Stomach (tissue), 9 donors: ENCODE results near the gene HIPK3. TPM values are rescaled to one million over a fixed set of nuclear protein-coding genes. Genes with fewer than 3 reads are reported as not detected.

ENCODE experiments used
- DNase-seq, 2 donors: peaks; one replicate each; pipeline versions ENCODE4 v3.0.0 to v3.0.0-alpha.2; 2013 to 2019
- H3K27ac ChIP-seq, 5 donors: fragments of 200-600 bp in 4 of 5; sonication (generic) in 4 of 5; one replicate each; pipeline ENCODE4 v1.5.1; 2013 to 2019; ENCODE audit warnings: mild to moderate bottlenecking in 1 of 5, moderate library complexity in 1 of 5
- H3K27me3 ChIP-seq, 3 donors: fragments of 200-600 bp; sonication (generic); one replicate each; pipeline ENCODE4 v1.5.1; 2017 to 2019; ENCODE audit warnings: mixed run types in 1 of 3
- H3K36me3 ChIP-seq, 4 donors: fragments of 200-600 bp; sonication (generic); 1 replicate in 3 of 4; 2 replicates in 1 of 4; pipeline ENCODE4 v1.5.1; 2016 to 2019
- H3K4me1 ChIP-seq, 4 donors: fragments of 200-600 bp; sonication (generic); one replicate each; pipeline ENCODE4 v1.5.1; 2016 to 2019
- H3K4me3 ChIP-seq, 4 donors: fragments of 200-600 bp; sonication (generic) in 3 of 4; one replicate each; pipeline ENCODE4 v1.5.1; 2016 to 2019; ENCODE audit warnings: mild to moderate bottlenecking in 1 of 4
- H3K9me3 ChIP-seq, 4 donors: fragments of 200-600 bp; sonication (generic); one replicate each; pipeline ENCODE4 v1.5.1; 2016 to 2019
- EP300 ChIP-seq: sonication (generic); formaldehyde crosslinking; IDR thresholded peaks from one replicate; pipeline ENCODE4 v1.6.1; 2017; ENCODE audit warnings: antibody characterized with exemption
- POLR2A ChIP-seq, 4 donors: fragments of 450-650 bp; IDR thresholded peaks; one replicate each; pipeline ENCODE4 v1.6.1; 2016; ENCODE audit warnings: antibody characterized with exemption in 4 of 4, control low read depth in 2 of 4, mild to moderate bottlenecking in 1 of 4, moderate library complexity in 1 of 4
- POLR2AphosphoS5 ChIP-seq, 3 donors: sonication (generic); formaldehyde crosslinking; IDR thresholded peaks; one replicate each; pipeline ENCODE4 v1.6.1; 2016; ENCODE audit warnings: antibody characterized with exemption in 3 of 3
- WGBS, 5 donors: extraction: QIAGEN DNeasy Blood & Tissue Kit in 3 of 5; methylation state at CpG; one replicate each; pipeline versions ENCODE4 v1.1.5 to v1.1.7; 2013 to 2018; 5-methylcytosine and 5-hydroxymethylcytosine counted together
- intact Hi-C: fragments of 100-400 bp; cut with DNase I; formaldehyde crosslinking; loops from one replicate; pipeline ENCODE4 v1.15.1; 2023; ENCODE audit warnings: low total_unique reads
- polyA plus RNA-seq, 3 donors: library from polyadenylated mRNA; stranded (reverse); fragments of 200-250 nt; gene quantifications; one replicate each; pipeline ENCODE4 v1.2.3, GENCODE V29; 2013
- total RNA-seq, 5 donors: library from RNA; depleted of rRNA; stranded (reverse); fragments of >200 nt; gene quantifications; one replicate each; pipeline versions ENCODE4 v1.1.0 to v1.2.3, GENCODE V29; 2014 to 2016
- TF ChIP-seq, protein P1 (sequence below), 7 experiments: fragments of 450-650 bp in 4 of 7; fragments of 200-600 bp in 3 of 7; sonication (generic) in 3 of 7; IDR thresholded peaks; one replicate each; pipeline ENCODE4 v1.5.1; 2016 to 2019; ENCODE audit warnings: antibody characterized with exemption in 7 of 7, control low read depth in 2 of 7, mild to moderate bottlenecking in 1 of 7
- donor health status: healthy with polysubstance abuse.
- donor health status: Bipolar disorder and iron deficiency.
- donor health status: healthy.

HIPK3 gene
- total and polyA plus RNA-seq, 8 donors: 10.6 to 222 (median 67.4) TPM

DNA sequence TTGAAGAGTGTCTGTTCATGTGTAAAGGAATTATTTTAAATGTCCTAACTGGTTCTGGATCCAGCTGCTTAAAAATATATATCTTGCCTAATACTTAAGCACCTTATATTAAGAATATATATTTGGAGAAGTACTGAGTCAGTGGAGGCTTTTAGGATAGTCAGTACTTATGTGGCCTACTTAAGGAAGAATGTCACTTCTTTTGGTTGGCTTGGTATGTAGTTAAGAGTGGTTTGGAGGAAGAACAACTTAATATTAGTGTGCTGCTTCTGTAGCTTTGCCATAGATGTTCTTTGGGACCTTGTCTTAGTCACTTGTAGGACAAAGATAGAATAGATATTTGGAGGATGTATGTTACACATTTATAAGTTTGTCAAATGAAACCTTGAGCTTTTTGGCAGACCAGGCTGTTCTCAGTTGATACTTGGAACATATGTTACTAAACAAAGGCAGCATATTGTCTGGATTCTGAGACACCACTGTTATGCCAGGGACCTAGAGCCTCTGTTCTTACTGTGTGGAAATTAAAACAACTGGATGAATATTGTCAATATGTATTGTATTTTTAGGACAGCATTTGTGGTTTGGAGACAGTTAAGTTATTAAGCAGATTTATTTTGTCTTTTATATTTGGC, 4.9 kb downstream of the HIPK3 start:
- intact Hi-C loops: no loop called here
- Histone ChIP-seq H3K9me3 (no peaks in the 10 kb centered on the region), H3K36me3 (no peaks in the 10 kb centered on the region), H3K4me3 (peak overlapping the region in 1 of 4 donors; percentile 8), H3K27ac (peak overlapping the region in 3 of 5 donors; percentile 41 to 75 (median 54)), H3K4me1 (peaks cover 35 to 75% (median 60%) of the 10 kb centered on the region in 4 donors), H3K27me3 (no peaks in the 10 kb centered on the region)
- TF ChIP-seq, protein P1, sequence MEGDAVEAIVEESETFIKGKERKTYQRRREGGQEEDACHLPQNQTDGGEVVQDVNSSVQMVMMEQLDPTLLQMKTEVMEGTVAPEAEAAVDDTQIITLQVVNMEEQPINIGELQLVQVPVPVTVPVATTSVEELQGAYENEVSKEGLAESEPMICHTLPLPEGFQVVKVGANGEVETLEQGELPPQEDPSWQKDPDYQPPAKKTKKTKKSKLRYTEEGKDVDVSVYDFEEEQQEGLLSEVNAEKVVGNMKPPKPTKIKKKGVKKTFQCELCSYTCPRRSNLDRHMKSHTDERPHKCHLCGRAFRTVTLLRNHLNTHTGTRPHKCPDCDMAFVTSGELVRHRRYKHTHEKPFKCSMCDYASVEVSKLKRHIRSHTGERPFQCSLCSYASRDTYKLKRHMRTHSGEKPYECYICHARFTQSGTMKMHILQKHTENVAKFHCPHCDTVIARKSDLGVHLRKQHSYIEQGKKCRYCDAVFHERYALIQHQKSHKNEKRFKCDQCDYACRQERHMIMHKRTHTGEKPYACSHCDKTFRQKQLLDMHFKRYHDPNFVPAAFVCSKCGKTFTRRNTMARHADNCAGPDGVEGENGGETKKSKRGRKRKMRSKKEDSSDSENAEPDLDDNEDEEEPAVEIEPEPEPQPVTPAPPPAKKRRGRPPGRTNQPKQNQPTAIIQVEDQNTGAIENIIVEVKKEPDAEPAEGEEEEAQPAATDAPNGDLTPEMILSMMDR (IDR thresholded peaks at IDR 0.05): no peak
- no peak for TF ChIP-seq EP300
- no peak for TF ChIP-seq POLR2A (IDR thresholded peaks at IDR 0.05)
- TF ChIP-seq POLR2AphosphoS5 (IDR thresholded peaks at IDR 0.05): no peak
- no peak for DNase-seq

DNA sequence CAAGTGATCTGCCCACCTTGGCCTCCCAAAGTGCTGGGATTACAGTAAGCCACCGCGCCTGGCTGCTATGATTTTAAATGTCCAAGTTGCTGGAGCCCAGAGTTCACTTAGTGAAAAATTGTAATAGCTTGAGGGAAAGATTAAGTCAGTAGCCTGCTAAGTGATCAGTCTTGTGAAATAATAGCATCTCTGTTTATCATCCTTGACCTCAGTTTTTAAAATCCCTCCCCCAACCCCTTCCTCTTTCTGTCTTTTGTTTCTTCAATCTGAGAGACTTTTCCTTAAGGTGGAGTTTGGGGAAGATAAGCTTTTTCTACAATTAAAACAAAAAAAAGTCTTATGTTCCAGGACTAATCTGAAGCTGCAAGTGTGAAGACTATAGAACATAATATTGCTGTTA, 6.4 kb downstream of the HIPK3 start:
- no peaks in the 10 kb centered on the region for H3K9me3 ChIP-seq
- peak overlapping the region in 4 of 5 donors; percentile 15 to 75 (median 58) for H3K27ac ChIP-seq
- 57 to 85% (median 72%) methylated on average over 2 of the region's 2 CpGs for WGBS, 5 donors
- intact Hi-C loops: no loop called here
- peaks cover 40 to 87% (median 69%) of the 10 kb centered on the region in 4 donors for H3K4me1 ChIP-seq
- no peaks in the 10 kb centered on the region for H3K36me3 ChIP-seq
- no peak for DNase-seq
- H3K27me3 ChIP-seq: no peaks in the 10 kb centered on the region
- peak overlapping the region in 1 of 4 donors; percentile 8 for H3K4me3 ChIP-seq
- TF ChIP-seq EP300: no peak
- TF ChIP-seq, protein P1 (IDR thresholded peaks at IDR 0.05): no peak
- TF ChIP-seq POLR2A (IDR thresholded peaks at IDR 0.05): no peak
- no peak for TF ChIP-seq POLR2AphosphoS5 (IDR thresholded peaks at IDR 0.05)

GRCh38 chr11:33264926-33265325, 7.7 kb downstream of the HIPK3 start:
- Histone ChIP-seq H3K27ac (no peak overlapping the region), H3K27me3 (no peaks in the 10 kb centered on the region), H3K4me3 (no peak overlapping the region), H3K36me3 (no peaks in the 10 kb centered on the region), H3K9me3 (no peaks in the 10 kb centered on the region), H3K4me1 (peaks cover 43 to 96% (median 72%) of the 10 kb centered on the region in 4 donors)
- DNase-seq: no peak
- TF ChIP-seq POLR2AphosphoS5 (IDR thresholded peaks at IDR 0.05) (no peak), POLR2A (IDR thresholded peaks at IDR 0.05) (no peak), EP300 (no peak)
- TF ChIP-seq, protein P1 (IDR thresholded peaks at IDR 0.05): no peak
- intact Hi-C loops: no loop called here

DNA sequence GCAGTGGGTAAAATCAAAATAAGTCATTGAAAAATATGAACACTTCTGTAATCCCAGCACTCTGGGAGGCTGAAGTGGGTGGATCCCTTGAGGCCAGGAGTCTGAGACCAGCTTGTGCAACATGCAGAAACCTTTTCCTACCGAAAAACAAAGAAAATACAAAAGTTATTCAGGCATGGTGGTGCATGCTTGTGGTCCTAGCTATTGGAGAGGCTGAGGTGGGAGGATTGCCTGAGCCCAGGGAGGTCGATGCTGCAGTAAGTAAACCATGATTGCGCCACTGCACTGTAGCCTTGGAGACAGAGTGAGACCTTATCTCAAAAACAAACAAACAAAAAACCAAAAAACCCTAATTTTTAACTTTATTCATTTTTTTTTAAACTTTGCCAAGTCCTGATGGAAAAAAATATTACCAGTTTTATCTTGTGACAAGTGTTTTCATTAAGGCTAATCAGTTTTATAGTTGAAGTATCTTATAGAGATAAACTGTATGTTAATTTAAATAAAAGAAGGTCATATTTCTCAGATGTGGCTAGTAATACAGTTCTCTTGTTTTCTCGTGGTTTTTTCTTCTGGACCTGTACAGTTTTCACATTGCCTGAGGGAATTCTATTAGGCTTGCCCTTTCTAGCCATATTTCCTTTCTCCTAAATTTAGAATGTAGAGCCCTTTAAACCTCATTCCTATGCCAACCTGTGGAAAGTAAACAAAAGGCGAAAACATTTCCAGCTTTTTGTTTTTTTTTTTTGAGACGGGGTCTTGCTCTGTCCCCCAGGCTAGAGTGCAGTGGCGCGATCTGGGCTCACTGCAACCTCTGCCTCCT, 9.4 kb downstream of the HIPK3 start:
- Histone ChIP-seq H3K4me1 (peaks cover 45 to 99% (median 68%) of the 10 kb centered on the region in 4 donors), H3K4me3 (no peak overlapping the region), H3K27me3 (no peaks in the 10 kb centered on the region), H3K9me3 (no peaks in the 10 kb centered on the region), H3K36me3 (no peaks in the 10 kb centered on the region), H3K27ac (peak overlapping the region in 2 of 5 donors; percentile 29 to 43)
- peak in 1 of 2 donors; percentile 63 for DNase-seq
- 44 to 52% (median 48%) methylated on average over 8 of the region's 8 CpGs for WGBS, 5 donors
- intact Hi-C loops: no loop called here
- TF ChIP-seq, protein P1 (IDR thresholded peaks at IDR 0.05): no peak
- no peak for TF ChIP-seq EP300
- TF ChIP-seq POLR2AphosphoS5 (IDR thresholded peaks at IDR 0.05): no peak
- TF ChIP-seq POLR2A (IDR thresholded peaks at IDR 0.05): no peak
